Sigmoid colon (tissue), 7 donors: ENCODE measurements around the gene PGAP1. TPM values are rescaled to one million over a fixed set of nuclear protein-coding genes. Genes with fewer than 3 reads are reported as not detected.

ENCODE experiments used
- DNase-seq: peaks from one replicate; pipeline ENCODE4 v3.0.0-alpha.2; 2019
- H3K27ac ChIP-seq, 4 donors: fragments of 200-600 bp; sonication (generic); one replicate each; pipeline ENCODE4 v1.5.1; 2016 to 2019; ENCODE audit warnings: mild to moderate bottlenecking in 1 of 4
- H3K27me3 ChIP-seq, 3 donors: fragments of 200-600 bp; sonication (generic); one replicate each; pipeline ENCODE4 v1.5.1; 2019; ENCODE audit warnings: mild to moderate bottlenecking in 1 of 3
- H3K36me3 ChIP-seq, 4 donors: fragments of 200-600 bp; sonication (generic); one replicate each; pipeline ENCODE4 v1.5.1; 2016 to 2019
- H3K4me1 ChIP-seq, 4 donors: fragments of 200-600 bp; sonication (generic); one replicate each; pipeline ENCODE4 v1.5.1; 2017 to 2019
- H3K4me3 ChIP-seq, 4 donors: fragments of 200-600 bp; sonication (generic); one replicate each; pipeline ENCODE4 v1.5.1; 2017 to 2019; ENCODE audit warnings: mild to moderate bottlenecking in 2 of 4, moderate library complexity in 1 of 4
- H3K9me3 ChIP-seq, 4 donors: fragments of 200-600 bp in 3 of 4; sonication (generic) in 3 of 4; one replicate each; pipeline versions ENCODE4 v1.5.1 to v1.6.1; 2013 to 2019
- CTCF ChIP-seq, 4 experiments: fragments of 450-650 bp in 3 of 4; fragments of 200-600 bp in 1 of 4; IDR thresholded peaks; one replicate each; pipeline ENCODE4 v1.5.1; 2016 to 2019; ENCODE audit warnings: antibody characterized with exemption in 4 of 4, mild to moderate bottlenecking in 3 of 4, moderate library complexity in 2 of 4
- EP300 ChIP-seq, 4 donors: sonication (generic); formaldehyde crosslinking; IDR thresholded peaks; one replicate each; pipeline ENCODE4 v1.6.1; 2017; ENCODE audit warnings: antibody characterized with exemption in 4 of 4
- POLR2A ChIP-seq, 2 donors: fragments of 450-650 bp; IDR thresholded peaks; one replicate each; pipeline ENCODE4 v1.6.1; 2016; ENCODE audit warnings: antibody characterized with exemption in 2 of 2, mild to moderate bottlenecking in 2 of 2, moderate library complexity in 2 of 2
- POLR2AphosphoS5 ChIP-seq, 4 donors: sonication (generic); formaldehyde crosslinking; IDR thresholded peaks; one replicate each; pipeline ENCODE4 v1.6.1; 2017; ENCODE audit warnings: antibody characterized with exemption in 4 of 4
- WGBS, 2 donors: extraction: QIAGEN DNeasy Blood & Tissue Kit; methylation state at CpG; one replicate each; pipeline ENCODE4 v1.1.7; 2013; 5-methylcytosine and 5-hydroxymethylcytosine counted together
- intact Hi-C: fragments of 100-400 bp; cut with DNase I; formaldehyde crosslinking; loops from one replicate; pipeline ENCODE4 v1.15.1; 2023
- polyA plus RNA-seq, 3 donors: library from polyadenylated mRNA; stranded (reverse); fragments of 200-250 nt; gene quantifications; one replicate each; pipeline ENCODE4 v1.2.3, GENCODE V29; 2013
- total RNA-seq, 4 donors: library from RNA; depleted of rRNA; stranded (reverse); fragments of >200 nt; gene quantifications; one replicate each; pipeline ENCODE4 v1.1.0, GENCODE V29; 2016
- donor health status: healthy with polysubstance abuse.
- donor health status: Bipolar disorder and iron deficiency.
- donor health status: healthy.

PGAP1 gene
- total and polyA plus RNA-seq, 7 donors = 0.46 to 14.0 (median 6.6) TPM

DNA sequence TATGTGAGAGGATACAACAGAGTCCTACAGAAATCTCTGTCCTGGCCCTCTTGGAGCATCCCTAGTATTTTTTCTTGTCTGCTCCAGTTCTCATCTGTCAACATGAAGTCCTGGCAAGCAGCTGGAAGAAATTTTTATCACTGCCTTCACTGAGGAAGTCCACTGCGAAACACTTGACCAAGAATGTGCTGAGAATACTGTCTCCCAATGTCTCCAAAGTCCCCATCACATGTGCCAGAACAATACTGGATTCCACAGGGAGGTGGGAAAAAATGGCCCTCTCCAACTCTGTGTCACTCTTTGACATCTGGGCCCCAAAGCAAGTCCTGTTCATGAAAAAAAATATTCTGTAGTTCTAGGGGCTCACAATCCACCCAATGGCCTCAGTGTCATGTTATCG is 32.8 kb upstream of the PGAP1 start:
- intact Hi-C loops = no loop called here

DNA sequence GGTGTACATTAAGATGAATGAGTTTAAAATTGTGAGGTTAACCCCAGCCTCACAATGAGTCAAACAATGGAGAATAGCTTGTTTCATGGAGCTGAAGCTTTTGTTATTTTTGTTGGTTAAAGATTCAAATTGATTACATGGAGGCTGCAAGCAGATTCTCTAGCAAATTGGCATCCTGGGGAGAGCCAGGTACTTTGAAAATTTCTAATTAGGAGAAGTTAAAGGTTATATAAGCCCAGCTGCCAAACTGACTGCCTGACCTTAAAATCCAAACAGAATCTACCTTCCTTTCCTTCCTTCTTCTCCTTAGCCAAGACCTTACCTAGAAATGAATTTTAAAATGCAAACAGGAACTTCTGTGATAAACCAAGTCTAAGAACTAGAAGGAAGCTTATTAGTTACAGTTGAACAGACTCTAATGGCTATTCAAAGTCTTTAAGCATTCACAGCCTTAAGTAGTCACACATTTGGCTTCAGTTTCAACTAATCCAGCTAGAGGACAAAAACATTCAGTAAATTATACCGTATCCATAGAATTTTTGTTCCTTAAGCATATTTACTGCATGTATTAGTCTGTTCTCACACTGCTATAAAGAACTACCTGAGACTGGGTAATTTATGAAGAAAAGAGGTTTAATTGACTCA is 31.5 kb upstream of the PGAP1 start:
- H3K4me1 ChIP-seq = no peaks in the 10 kb centered on the region
- H3K27ac ChIP-seq = no peak overlapping the region
- no peak overlapping the region for H3K4me3 ChIP-seq
- no peaks in the 10 kb centered on the region for H3K27me3 ChIP-seq
- H3K36me3 ChIP-seq = no peaks in the 10 kb centered on the region
- TF ChIP-seq CTCF (IDR thresholded peaks at IDR 0.05) (no peak), POLR2A (IDR thresholded peaks at IDR 0.05) (no peak), EP300 (IDR thresholded peaks at IDR 0.05) (no peak), POLR2AphosphoS5 (IDR thresholded peaks at IDR 0.05) (no peak)
- intact Hi-C loops = no loop called here
- no peak for DNase-seq
- H3K9me3 ChIP-seq = no peaks in the 10 kb centered on the region
- 91 to 93% methylated on average over 1 of the region's 1 CpG for WGBS, 2 donors

More for the DNA sequence above, 32.8 kb upstream of the PGAP1 start:
- Histone ChIP-seq H3K4me1 (no peaks in the 10 kb centered on the region), H3K9me3 (no peaks in the 10 kb centered on the region), H3K27me3 (no peaks in the 10 kb centered on the region), H3K36me3 (no peaks in the 10 kb centered on the region), H3K4me3 (no peak overlapping the region), H3K27ac (no peak overlapping the region)
- TF ChIP-seq POLR2A (IDR thresholded peaks at IDR 0.05) = no peak
- no peak for TF ChIP-seq EP300 (IDR thresholded peaks at IDR 0.05)
- TF ChIP-seq CTCF (IDR thresholded peaks at IDR 0.05) = no peak
- TF ChIP-seq POLR2AphosphoS5 (IDR thresholded peaks at IDR 0.05) = no peak
- no peak for DNase-seq
- 95 to 97% methylated on average over 2 of the region's 2 CpGs for WGBS, 2 donors

DNA sequence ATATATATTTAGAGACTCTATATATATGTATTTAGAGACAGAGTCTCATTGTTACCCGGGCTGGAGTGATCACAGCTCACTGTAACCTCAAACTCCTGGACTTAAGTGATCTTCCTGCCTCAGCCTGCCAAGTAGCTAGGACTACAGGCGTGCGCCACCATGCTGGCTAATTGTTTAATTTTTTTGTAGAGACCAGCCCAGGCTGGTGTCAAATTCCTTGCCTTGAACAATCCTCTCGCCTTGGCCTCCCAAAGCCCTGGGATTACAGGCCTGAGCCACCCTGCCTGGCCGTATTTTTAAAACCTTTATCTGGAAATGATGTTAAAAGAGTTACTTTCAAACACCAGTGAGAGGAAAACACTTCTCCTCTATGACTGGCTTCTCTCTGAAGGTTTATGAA is 30.9 kb upstream of the PGAP1 start:
- WGBS, 2 donors = 92 to 93% methylated on average over 5 of the region's 5 CpGs
- no peak overlapping the region for H3K4me3 ChIP-seq
- H3K4me1 ChIP-seq = no peaks in the 10 kb centered on the region
- intact Hi-C loops = no loop called here
- no peaks in the 10 kb centered on the region for H3K36me3 ChIP-seq
- H3K27ac ChIP-seq = no peak overlapping the region
- H3K9me3 ChIP-seq = no peaks in the 10 kb centered on the region
- DNase-seq = no peak
- no peaks in the 10 kb centered on the region for H3K27me3 ChIP-seq
- TF ChIP-seq POLR2AphosphoS5 (IDR thresholded peaks at IDR 0.05) (no peak), EP300 (IDR thresholded peaks at IDR 0.05) (no peak), CTCF (IDR thresholded peaks at IDR 0.05) (no peak), POLR2A (IDR thresholded peaks at IDR 0.05) (no peak)

DNA sequence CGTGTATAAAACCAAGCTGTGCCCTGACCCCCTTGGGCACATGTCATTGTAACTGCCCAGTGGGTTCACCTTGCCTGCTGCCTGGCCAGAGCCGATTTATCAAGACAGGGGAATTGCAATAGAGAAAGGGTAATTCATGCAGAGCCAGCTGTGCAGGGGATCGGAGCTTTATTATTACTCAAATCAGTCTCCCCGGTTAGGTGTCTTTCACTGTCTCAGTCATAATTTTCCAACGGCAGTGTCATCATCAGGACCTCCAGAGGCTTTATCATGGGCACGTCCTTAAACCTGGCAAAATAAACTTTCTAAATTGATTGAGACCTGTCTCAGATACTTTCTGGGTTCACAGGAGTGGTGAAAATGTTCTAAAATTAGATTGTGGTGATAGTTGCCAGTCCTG is 29.6 kb upstream of the PGAP1 start:
- intact Hi-C loops = no loop called here
- 85 to 87% methylated on average over 6 of the region's 6 CpGs for WGBS, 2 donors
- DNase-seq = no peak
- TF ChIP-seq POLR2A (IDR thresholded peaks at IDR 0.05) (no peak), CTCF (IDR thresholded peaks at IDR 0.05) (no peak), POLR2AphosphoS5 (IDR thresholded peaks at IDR 0.05) (no peak), EP300 (IDR thresholded peaks at IDR 0.05) (no peak)
- Histone ChIP-seq H3K27me3 (no peaks in the 10 kb centered on the region), H3K4me1 (no peaks in the 10 kb centered on the region), H3K4me3 (no peak overlapping the region), H3K36me3 (no peaks in the 10 kb centered on the region), H3K27ac (no peak overlapping the region), H3K9me3 (no peaks in the 10 kb centered on the region)

GRCh38 chr2:196955036-196955435 is 28.5 kb upstream of the PGAP1 start:
- Histone ChIP-seq H3K4me3 (no peak overlapping the region), H3K27me3 (no peaks in the 10 kb centered on the region), H3K36me3 (no peaks in the 10 kb centered on the region), H3K9me3 (no peaks in the 10 kb centered on the region), H3K4me1 (no peaks in the 10 kb centered on the region), H3K27ac (no peak overlapping the region)
- intact Hi-C loops = no loop called here
- DNase-seq = no peak
- WGBS, 2 donors = 49 to 57% methylated on average over 3 of the region's 3 CpGs
- TF ChIP-seq EP300 (IDR thresholded peaks at IDR 0.05) = no peak
- TF ChIP-seq CTCF (IDR thresholded peaks at IDR 0.05) = no peak
- no peak for TF ChIP-seq POLR2A (IDR thresholded peaks at IDR 0.05)
- no peak for TF ChIP-seq POLR2AphosphoS5 (IDR thresholded peaks at IDR 0.05)
